Upper lobe of left lung (tissue), 4 donors: ENCODE data around the gene LLPH.

ENCODE experiments used
- EP300 ChIP-seq, 4 donors: sonication (generic); formaldehyde crosslinking; IDR thresholded peaks; one replicate each; pipeline ENCODE4 v1.5.1; 2017; ENCODE audit warnings: antibody characterized with exemption in 4 of 4, control low read depth in 2 of 4
- POLR2A ChIP-seq, 4 donors: fragments of 450-650 bp; IDR thresholded peaks; one replicate each; pipeline ENCODE4 v1.5.1; 2016 to 2017; ENCODE audit warnings: antibody characterized with exemption in 4 of 4, mild to moderate bottlenecking in 2 of 4

GRCh38 chr12:66137937-66138336 is 7.4 kb upstream of the LLPH start:
- TF ChIP-seq EP300 (IDR thresholded peaks at IDR 0.05): no peak
- TF ChIP-seq POLR2A (IDR thresholded peaks at IDR 0.05): no peak
